ENCODE results near the gene TMEM109.

The TMEM109 gene

GRCh38 chr11:60878245-60879101 is 35.5 kb upstream of the TMEM109 start:
- Histone ChIP-seq H3K4me3 (ENCODE audit: low read depth, low read length) (no peak overlapping the region), H3K79me2 (ENCODE audit: control insufficient read depth, insufficient read depth, low read length, poor library complexity) (no peaks in the 10 kb centered on the region), H3K27ac (ENCODE audit: low read depth, low read length) (no peak overlapping the region), H3K9me3 (ENCODE audit: insufficient read depth, low read depth, low read length) (no peaks in the 10 kb centered on the region), H2AK5ac (ENCODE audit: low read length) (no peak overlapping the region), H3K4me1 (ENCODE audit: control insufficient read depth in 1 of 2, insufficient read depth in 2 of 2, low read length in 2 of 2) (no peaks in the 10 kb centered on the region), H3K4ac (ENCODE audit: low read depth, low read length) (no peak overlapping the region), H4K12ac (ENCODE audit: low read depth, low read length) (no peak overlapping the region), H3K14ac (ENCODE audit: low read length) (no peak overlapping the region), H4K91ac (ENCODE audit: low read depth, low read length) (no peak overlapping the region), H4K8ac (ENCODE audit: low read depth, low read length) (no peak overlapping the region), H3K36me3 (ENCODE audit: control insufficient read depth in 1 of 2, insufficient read depth in 2 of 2, low read length in 2 of 2) (no peaks in the 10 kb centered on the region), H2BK120ac (ENCODE audit: insufficient read depth, low read length, poor library complexity) (no peak overlapping the region), H3K27me3 (ENCODE audit: insufficient read depth, low read length) (no peaks in the 10 kb centered on the region), H3K18ac (ENCODE audit: low read length) (no peak overlapping the region), H2BK12ac (ENCODE audit: low read length) (no peak overlapping the region), H2AFZ (ENCODE audit: insufficient read depth, low read length, poor library complexity) (no peak overlapping the region), H3K4me2 (ENCODE audit: low read length) (no peak overlapping the region), H2BK5ac (ENCODE audit: low read depth, low read length, poor library complexity) (no peak overlapping the region), H3K79me1 (ENCODE audit: low read length) (no peaks in the 10 kb centered on the region), H3K9ac (ENCODE audit: low read length) (no peak overlapping the region), H3K23ac (ENCODE audit: low read length) (no peak overlapping the region)
- no peak for DNase-seq
- WGBS (ENCODE audit: extremely low coverage, insufficient coverage, insufficient read length), result no CpG with 5 or more reads among the region's 5 CpGs

GRCh38 chr11:60879104-60879503 is 34.9 kb upstream of the TMEM109 start:
- no peak for DNase-seq
- H2BK12ac ChIP-seq (ENCODE audit: low read length), result no peak overlapping the region
- H4K8ac ChIP-seq (ENCODE audit: low read depth, low read length), result no peak overlapping the region
- H2BK120ac ChIP-seq (ENCODE audit: insufficient read depth, low read length, poor library complexity), result no peak overlapping the region
- H2AFZ ChIP-seq (ENCODE audit: insufficient read depth, low read length, poor library complexity), result no peak overlapping the region
- no peak overlapping the region for H4K12ac ChIP-seq (ENCODE audit: low read depth, low read length)
- H3K79me2 ChIP-seq (ENCODE audit: control insufficient read depth, insufficient read depth, low read length, poor library complexity), result no peaks in the 10 kb centered on the region
- H3K4me3 ChIP-seq (ENCODE audit: low read depth, low read length), result no peak overlapping the region
- H3K27me3 ChIP-seq (ENCODE audit: insufficient read depth, low read length), result no peaks in the 10 kb centered on the region
- no peak overlapping the region for H3K27ac ChIP-seq (ENCODE audit: low read depth, low read length)
- no peaks in the 10 kb centered on the region for H3K36me3 ChIP-seq (ENCODE audit: control insufficient read depth in 1 of 2, insufficient read depth in 2 of 2, low read length in 2 of 2)
- H3K79me1 ChIP-seq (ENCODE audit: low read length), result no peaks in the 10 kb centered on the region
- H3K4me1 ChIP-seq (ENCODE audit: control insufficient read depth in 1 of 2, insufficient read depth in 2 of 2, low read length in 2 of 2), result no peaks in the 10 kb centered on the region
- no peak overlapping the region for H2BK5ac ChIP-seq (ENCODE audit: low read depth, low read length, poor library complexity)
- H4K91ac ChIP-seq (ENCODE audit: low read depth, low read length), result no peak overlapping the region
- no peak overlapping the region for H3K23ac ChIP-seq (ENCODE audit: low read length)
- no peaks in the 10 kb centered on the region for H3K9me3 ChIP-seq (ENCODE audit: insufficient read depth, low read depth, low read length)
- no peak overlapping the region for H2AK5ac ChIP-seq (ENCODE audit: low read length)
- H3K18ac ChIP-seq (ENCODE audit: low read length), result no peak overlapping the region
- no CpG with 5 or more reads among the region's 1 CpG for WGBS (ENCODE audit: extremely low coverage, insufficient coverage, insufficient read length)
- no peak overlapping the region for H3K9ac ChIP-seq (ENCODE audit: low read length)
- H3K4ac ChIP-seq (ENCODE audit: low read depth, low read length), result no peak overlapping the region
- no peak overlapping the region for H3K14ac ChIP-seq (ENCODE audit: low read length)
- no peak overlapping the region for H3K4me2 ChIP-seq (ENCODE audit: low read length)

- H3K23ac ChIP-seq (ENCODE audit: low read length), result no peak overlapping the region
- no peak overlapping the region for H2AK5ac ChIP-seq (ENCODE audit: low read length)
- H3K4me2 ChIP-seq (ENCODE audit: low read length), result no peak overlapping the region
- no peak overlapping the region for H3K4ac ChIP-seq (ENCODE audit: low read depth, low read length)
- H2BK120ac ChIP-seq (ENCODE audit: insufficient read depth, low read length, poor library complexity), result no peak overlapping the region
- no peak overlapping the region for H3K9ac ChIP-seq (ENCODE audit: low read length)
- no peak for DNase-seq
- H3K27ac ChIP-seq (ENCODE audit: low read depth, low read length), result no peak overlapping the region
- H3K27me3 ChIP-seq (ENCODE audit: insufficient read depth, low read length), result no peaks in the 10 kb centered on the region
- no peak overlapping the region for H2BK5ac ChIP-seq (ENCODE audit: low read depth, low read length, poor library complexity)
- H2AFZ ChIP-seq (ENCODE audit: insufficient read depth, low read length, poor library complexity), result no peak overlapping the region
- H4K12ac ChIP-seq (ENCODE audit: low read depth, low read length), result no peak overlapping the region
- no peak overlapping the region for H2BK12ac ChIP-seq (ENCODE audit: low read length)
- H3K79me1 ChIP-seq (ENCODE audit: low read length), result no peaks in the 10 kb centered on the region
- no peaks in the 10 kb centered on the region for H3K9me3 ChIP-seq (ENCODE audit: insufficient read depth, low read depth, low read length)
- H4K8ac ChIP-seq (ENCODE audit: low read depth, low read length), result no peak overlapping the region
- no peak overlapping the region for H3K14ac ChIP-seq (ENCODE audit: low read length)
- no peak overlapping the region for H4K91ac ChIP-seq (ENCODE audit: low read depth, low read length)
- H3K4me3 ChIP-seq (ENCODE audit: low read depth, low read length), result no peak overlapping the region
- WGBS (ENCODE audit: extremely low coverage, insufficient coverage, insufficient read length), result no CpG with 5 or more reads among the region's 5 CpGs
- H3K36me3 ChIP-seq (ENCODE audit: control insufficient read depth in 1 of 2, insufficient read depth in 2 of 2, low read length in 2 of 2), result no peaks in the 10 kb centered on the region
- no peaks in the 10 kb centered on the region for H3K79me2 ChIP-seq (ENCODE audit: control insufficient read depth, insufficient read depth, low read length, poor library complexity)
- H3K18ac ChIP-seq (ENCODE audit: low read length), result no peak overlapping the region
- no peaks in the 10 kb centered on the region for H3K4me1 ChIP-seq (ENCODE audit: control insufficient read depth in 1 of 2, insufficient read depth in 2 of 2, low read length in 2 of 2)
Observed at GRCh38 chr11:60879971-60880588, 33.9 kb upstream of the TMEM109 start.

GRCh38 chr11:60880643-60881282 is 33.2 kb upstream of the TMEM109 start:
- Histone ChIP-seq H2AFZ (ENCODE audit: insufficient read depth, low read length, poor library complexity) (no peak overlapping the region), H3K79me2 (ENCODE audit: control insufficient read depth, insufficient read depth, low read length, poor library complexity) (no peaks in the 10 kb centered on the region), H3K4me2 (ENCODE audit: low read length) (no peak overlapping the region), H2AK5ac (ENCODE audit: low read length) (no peak overlapping the region), H3K18ac (ENCODE audit: low read length) (no peak overlapping the region), H4K8ac (ENCODE audit: low read depth, low read length) (no peak overlapping the region), H3K4me3 (ENCODE audit: low read depth, low read length) (no peak overlapping the region), H3K4me1 (ENCODE audit: control insufficient read depth in 1 of 2, insufficient read depth in 2 of 2, low read length in 2 of 2) (no peaks in the 10 kb centered on the region), H3K27me3 (ENCODE audit: insufficient read depth, low read length) (no peaks in the 10 kb centered on the region), H3K36me3 (ENCODE audit: control insufficient read depth in 1 of 2, insufficient read depth in 2 of 2, low read length in 2 of 2) (no peaks in the 10 kb centered on the region), H3K9me3 (ENCODE audit: insufficient read depth, low read depth, low read length) (no peaks in the 10 kb centered on the region), H2BK120ac (ENCODE audit: insufficient read depth, low read length, poor library complexity) (no peak overlapping the region), H4K12ac (ENCODE audit: low read depth, low read length) (no peak overlapping the region), H2BK12ac (ENCODE audit: low read length) (no peak overlapping the region), H3K79me1 (ENCODE audit: low read length) (no peaks in the 10 kb centered on the region), H4K91ac (ENCODE audit: low read depth, low read length) (no peak overlapping the region), H3K23ac (ENCODE audit: low read length) (no peak overlapping the region), H3K4ac (ENCODE audit: low read depth, low read length) (no peak overlapping the region), H3K9ac (ENCODE audit: low read length) (no peak overlapping the region), H3K27ac (ENCODE audit: low read depth, low read length) (no peak overlapping the region), H3K14ac (ENCODE audit: low read length) (no peak overlapping the region), H2BK5ac (ENCODE audit: low read depth, low read length, poor library complexity) (no peak overlapping the region)
- no peak for DNase-seq
- WGBS (ENCODE audit: extremely low coverage, insufficient coverage, insufficient read length), result no CpG with 5 or more reads among the region's 8 CpGs

All from trophoblast cell (in vitro differentiated cells and primary cell).